Frontal cortex (tissue), 4 donors: ENCODE results near the gene ABHD17A. TPM values are rescaled to one million over a fixed set of nuclear protein-coding genes. Genes with fewer than 3 reads are reported as not detected.

ENCODE experiments used
- DNase-seq, 2 donors: peaks; one replicate each; pipeline ENCODE4 v3.0.0; 2012; ENCODE audit warnings: low spot score in 2 of 2
- FAIRE-seq: peaks from 2 replicates; lab custom pipeline; 2012; peaks lifted over from hg19 to GRCh38; lab: Jason Lieb, UNC
- total RNA-seq: library from RNA; depleted of rRNA; stranded (reverse); fragments of >200 nt; gene quantifications from one replicate; pipeline ENCODE4 v1.2.3, GENCODE V29; 2014
- donor health status: control.
- donor health status: control.
- donor health status: control.

ABHD17A gene
- total RNA-seq, 1 donor from 2014 or later = 42.0 TPM

GRCh38 chr19:1856345-1856697, 29.0 kb downstream of the ABHD17A start:
- FAIRE-seq (no peak), DNase-seq (no peak)

- DNase-seq = no peak
- FAIRE-seq = no peak
Observed at GRCh38 chr19:1855828-1856255, 29.5 kb downstream of the ABHD17A start.

DNA sequence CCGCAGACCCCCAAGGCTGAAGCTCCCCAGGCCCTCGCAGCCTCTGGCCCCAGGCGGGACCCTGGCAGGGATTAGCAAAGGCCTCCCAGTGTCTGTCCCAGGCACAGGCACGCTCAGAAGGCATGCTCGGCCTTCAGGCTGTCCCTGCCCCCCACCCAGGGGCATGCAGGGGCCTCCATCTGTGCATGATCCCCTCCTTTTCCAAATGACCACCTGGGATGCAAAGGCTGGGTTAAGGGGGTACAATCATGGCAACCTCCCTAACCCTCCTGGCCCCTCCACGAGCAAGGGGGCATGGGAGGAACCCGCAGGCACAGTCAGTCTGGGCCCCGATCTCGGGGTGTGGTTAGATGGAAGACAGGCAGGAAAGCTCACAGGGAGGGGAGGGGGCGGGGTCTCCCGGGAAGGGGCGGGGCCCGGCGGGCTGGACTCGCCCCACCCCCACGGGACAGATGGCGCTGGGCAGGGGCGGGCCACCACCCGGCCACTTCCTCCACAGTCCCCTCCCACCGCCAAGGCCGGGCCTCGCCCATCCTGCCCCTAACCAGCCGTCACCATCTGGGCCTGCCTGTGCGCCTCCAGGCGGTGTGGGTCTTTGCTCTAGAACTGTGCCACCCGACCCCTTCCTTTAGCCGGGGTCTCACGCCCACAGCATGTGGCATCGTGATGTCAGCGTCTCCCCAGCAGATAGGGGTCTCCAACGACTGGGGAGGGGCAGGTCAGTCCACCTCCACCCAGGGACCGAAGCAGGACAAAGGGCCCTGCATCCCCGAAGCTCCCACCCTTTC, 30.1 kb downstream of the ABHD17A start:
- FAIRE-seq (no peak), DNase-seq (peak; percentile 84 to 88)

- FAIRE-seq (no peak), DNase-seq (no peak)
Observed at GRCh38 chr19:1854542-1855039, 30.7 kb downstream of the ABHD17A start.

DNA sequence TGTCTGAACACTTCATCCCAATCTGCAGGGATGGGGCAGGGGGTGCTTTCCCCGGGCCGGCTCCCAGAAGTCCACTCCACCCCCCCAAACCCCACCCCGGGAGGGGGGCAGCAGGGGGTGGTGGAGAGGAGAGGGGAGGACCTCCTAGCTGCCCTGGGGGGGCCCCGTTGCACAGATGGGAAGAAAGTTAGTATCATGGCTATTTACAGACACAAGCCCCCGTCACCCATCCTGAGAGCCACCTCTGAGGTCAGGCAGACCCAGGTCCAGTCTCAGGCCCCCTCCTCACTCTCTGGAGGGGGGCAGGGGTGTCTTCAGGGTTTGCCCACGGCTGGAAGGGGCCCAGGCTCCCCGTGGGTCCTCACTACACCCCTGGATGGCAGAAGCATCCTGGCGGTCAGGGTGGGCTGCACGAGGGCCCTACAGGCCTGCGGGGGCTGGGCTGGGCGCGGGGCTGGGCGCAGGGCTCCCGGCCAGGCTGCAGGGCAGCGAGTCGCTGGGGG, 31.2 kb downstream of the ABHD17A start:
- no peak for DNase-seq
- FAIRE-seq = no peak

GRCh38 chr19:1853295-1854038, 31.8 kb downstream of the ABHD17A start:
- DNase-seq (peak; percentile 76 to 79), FAIRE-seq (no peak)

DNA sequence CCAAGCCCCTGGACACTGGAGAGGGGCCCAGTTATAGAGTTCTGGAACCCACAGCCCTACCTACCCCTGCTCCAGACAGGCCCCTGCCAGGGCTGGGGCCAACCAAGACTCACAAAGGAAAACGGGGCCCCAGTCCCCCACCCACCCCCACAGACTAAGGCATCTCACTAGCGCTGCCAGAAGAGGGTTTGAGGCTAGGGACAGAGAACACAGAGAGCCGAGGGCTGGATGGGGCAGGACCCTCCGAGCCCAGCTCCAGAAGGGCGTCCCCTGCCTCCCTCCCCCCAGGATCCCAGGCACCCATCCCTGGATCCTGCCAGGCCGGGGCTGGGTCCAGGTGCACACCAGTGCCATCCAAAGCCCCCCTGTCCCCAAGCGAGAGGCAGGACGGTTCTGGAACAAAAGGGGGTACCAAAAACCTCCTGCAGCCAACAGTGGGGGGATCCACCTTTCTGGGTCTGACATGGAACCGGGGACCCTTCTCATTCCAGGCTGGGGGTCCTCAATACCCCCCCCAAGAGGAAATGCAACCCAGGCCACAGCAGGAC, 32.6 kb downstream of the ABHD17A start:
- no peak for FAIRE-seq
- no peak for DNase-seq

DNA sequence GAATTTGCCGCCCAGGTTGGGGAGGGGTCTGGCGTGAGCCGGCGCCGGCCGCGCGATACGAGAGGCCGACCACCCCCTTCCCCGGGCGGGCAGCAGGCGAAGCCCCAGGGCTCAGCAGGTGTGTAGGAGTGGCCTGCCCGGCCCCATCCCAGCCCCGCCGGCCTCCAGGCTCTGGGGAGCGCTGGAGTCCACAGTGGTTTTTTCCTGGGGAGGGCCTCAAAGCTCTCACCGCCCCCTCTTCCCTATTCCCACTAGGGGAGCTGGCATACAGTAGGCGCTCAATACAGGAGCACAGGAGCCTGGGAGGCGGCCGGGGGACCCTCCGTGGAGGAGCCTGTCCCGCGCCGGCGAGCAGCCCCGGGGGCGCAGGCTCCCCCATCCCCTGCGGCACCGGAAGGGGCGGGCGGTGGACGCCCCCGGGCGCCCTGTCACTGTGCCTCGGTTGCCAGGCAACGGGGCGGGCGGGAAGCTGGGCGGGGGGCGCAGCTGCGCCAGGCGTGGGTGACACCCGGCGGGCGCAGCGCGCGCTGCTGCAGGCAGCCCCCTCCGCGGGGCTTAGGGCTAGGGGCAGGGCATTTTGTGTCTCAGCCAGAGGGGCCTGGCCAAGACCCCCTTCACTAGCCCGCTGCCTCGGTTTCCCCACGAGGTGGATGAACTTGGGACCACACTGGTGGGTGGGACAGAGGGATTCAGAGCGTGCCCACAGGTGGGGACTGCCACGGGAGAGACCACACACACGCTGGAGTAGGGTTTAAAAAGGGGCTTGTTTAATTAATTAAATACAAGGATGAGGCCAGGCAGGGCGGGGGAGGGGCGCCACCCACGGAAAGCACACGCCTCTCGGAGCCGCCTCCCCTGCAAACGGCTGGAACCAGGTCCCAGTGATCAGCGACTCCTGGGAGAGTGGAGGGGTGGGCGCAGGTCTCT, 33.4 kb downstream of the ABHD17A start:
- no peak for FAIRE-seq

DNA sequence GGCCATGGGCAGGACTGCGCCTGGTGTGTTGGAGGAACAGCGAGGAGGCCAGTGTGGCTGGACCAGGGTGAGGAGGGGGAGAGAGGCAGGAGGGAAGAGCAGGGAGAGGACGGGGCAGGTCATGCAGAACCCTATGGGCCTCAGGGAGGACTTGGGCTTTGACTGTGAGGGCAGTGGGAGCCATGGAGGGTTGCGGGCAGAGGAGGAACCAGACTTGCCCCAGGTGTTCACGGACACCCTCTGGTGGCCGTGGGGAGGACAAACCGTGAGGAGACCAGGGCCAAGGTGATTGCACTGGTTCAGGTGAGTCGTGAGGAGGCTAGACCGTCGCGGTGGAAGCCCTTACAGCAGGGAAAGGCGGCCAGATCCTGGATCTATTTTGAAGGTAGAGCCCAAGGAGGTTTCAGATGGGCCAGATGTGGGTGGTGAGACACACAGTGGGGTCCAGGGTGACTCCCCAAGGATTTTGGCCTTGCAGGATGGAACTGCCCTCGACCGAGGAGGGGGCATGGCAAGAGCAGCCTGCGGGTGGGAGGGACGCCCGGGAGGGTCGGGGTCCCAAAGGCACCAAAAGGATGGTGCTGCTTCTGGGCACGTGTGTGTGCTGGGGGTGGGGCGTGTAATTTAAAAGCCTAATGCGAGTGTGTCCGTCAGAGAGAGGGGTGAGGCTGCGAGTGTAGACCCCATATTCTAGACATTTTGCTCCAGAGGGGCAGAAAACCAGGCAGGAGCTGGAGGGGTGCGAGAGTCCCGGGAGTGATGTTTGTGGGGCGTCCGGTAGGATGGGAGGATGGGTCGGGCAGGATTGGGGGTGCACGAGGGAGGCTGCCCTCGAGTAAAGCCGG, 34.3 kb downstream of the ABHD17A start:
- FAIRE-seq = no peak

More for the DNA sequence above, 33.4 kb downstream of the ABHD17A start:
- no peak for DNase-seq

GRCh38 chr19:1849886-1850398, 35.4 kb downstream of the ABHD17A start:
- DNase-seq (no peak), FAIRE-seq (no peak)

More for the DNA sequence above, 34.3 kb downstream of the ABHD17A start:
- no peak for DNase-seq

DNA sequence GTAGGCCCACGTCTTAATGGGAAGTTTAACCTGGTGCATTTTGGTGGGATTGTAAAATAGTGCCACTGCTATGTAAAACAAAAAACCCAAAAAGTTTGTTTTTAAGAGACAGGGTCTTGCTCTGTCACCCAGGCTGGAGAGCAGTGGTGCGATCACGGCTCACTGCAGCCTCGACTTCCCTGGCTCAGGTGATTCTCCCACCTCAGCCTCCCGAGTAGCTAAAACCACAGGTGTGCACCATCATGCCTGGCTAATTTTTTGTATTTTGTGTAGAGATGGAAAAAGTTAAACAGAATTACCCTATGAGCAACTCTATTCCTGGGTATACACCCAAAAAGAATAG, 36.2 kb downstream of the ABHD17A start:
- no peak for DNase-seq
- FAIRE-seq = no peak

DNA sequence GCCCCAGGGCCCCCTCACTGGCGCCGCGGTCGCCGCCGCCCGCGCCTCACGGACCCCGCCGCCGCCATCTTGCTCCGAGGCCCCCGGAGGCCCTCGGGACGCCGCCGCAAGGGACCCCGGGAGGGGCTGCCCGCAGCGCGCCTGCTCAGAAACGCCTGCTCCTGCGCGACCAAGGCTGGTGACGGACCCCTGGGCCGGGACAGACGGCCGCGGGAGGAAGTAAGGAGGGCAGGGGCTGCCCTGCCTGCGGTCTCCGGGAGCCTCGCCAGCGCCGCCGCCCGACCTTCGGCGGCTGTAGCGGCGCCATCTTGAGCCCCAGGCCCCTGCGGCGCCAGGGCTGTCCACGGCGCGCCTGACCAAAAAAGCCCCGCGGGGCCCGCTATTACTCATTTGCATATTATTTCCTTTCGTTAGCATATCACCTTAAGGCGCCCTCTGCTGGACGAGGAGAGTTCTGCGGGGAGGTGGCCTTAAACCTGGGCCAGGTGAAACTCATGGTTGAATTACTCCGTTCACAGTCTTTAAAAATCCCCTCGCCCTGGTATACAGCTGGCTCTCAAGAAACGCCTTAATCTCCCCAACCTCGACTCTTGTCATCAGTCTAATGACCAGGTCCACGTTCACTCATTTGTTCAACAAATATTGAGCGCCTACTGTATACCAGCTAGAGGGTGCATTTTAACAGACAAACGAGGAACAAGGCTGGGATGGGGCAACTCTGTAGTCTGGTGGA, 36.7 kb downstream of the ABHD17A start, which contains the start of gene REXO1:
Gene REXO1, minus strand, starts transcription at position 85 of the 733 bp plus-strand sequence. CDS start 125 bp downstream, outside the sequence.
- DNase-seq (peak; percentile 94 to 97), FAIRE-seq (no peak)

GRCh38 chr19:1847684-1848398, 37.5 kb downstream of the ABHD17A start:
- DNase-seq = no peak

DNA sequence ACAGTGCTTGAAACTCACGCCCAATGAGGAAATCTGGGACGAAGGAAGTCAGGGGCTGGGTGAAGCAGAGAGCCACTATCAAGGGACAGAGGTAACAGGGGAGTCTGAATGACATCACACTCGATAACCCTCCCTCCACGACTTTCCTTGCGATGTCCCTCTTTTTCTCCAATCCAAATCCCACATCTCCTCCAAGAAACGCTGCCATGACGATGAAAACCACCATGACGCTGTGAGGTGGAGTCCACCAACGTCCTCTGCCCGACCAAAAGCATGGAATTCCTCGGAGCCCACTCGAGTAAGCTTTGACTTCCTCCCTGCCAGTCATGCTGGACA, 38.0 kb downstream of the ABHD17A start:
- FAIRE-seq (no peak), DNase-seq (no peak)

More at GRCh38 chr19:1847684-1848398, 37.5 kb downstream of the ABHD17A start:
- FAIRE-seq = no peak

DNA sequence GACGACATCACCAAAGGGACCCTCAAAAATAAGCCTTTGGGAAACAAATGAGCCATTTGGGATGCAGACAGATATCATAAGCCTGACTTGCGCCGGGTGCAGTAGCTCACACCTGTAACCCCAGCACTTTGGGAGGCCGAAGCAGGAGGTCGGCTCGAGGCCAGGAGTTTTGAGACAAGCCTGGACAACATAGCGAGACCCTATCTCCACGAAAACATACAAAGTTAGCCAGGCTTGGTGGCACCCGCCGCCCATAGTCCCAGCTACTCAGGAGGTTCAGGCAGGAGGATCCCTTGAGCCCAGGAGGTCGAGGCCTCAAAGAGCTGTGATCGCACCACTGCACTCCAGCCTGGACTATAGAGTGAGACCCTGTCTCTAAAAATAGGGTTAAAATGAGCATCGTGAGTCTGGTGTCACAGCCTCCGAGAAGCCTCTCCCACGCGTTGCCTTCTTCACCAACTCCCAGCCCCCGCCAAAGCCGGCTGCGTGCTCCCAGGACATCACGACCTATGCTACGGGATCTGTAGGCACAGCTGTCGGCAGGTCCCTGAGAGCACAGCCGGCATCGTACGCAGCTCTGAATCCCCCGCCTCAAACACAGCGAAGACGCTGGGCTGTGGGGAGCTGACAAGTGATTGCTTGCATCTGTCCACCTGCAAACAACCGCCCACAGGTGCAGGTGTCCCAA, 38.6 kb downstream of the ABHD17A start:
- FAIRE-seq = no peak
- DNase-seq = no peak

DNA sequence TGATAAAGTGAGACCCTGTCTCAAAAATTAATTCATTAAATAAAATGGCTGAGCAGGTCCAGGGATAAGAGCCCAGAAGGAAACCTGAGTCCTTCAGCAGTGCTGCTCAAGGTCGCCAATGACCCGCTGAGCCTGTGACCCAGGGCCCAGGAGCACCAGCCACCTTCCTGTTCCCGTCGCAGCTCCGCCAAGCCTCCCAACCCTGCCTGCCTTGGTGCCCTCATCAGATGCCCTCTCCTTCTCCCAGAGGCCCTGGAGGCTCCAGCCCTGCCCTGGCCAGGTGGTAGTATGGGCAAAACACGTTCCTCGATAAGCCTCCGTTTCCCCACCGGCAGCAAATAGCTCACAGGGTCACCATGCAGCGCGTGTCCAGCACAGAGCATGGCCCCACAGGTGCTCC, 39.7 kb downstream of the ABHD17A start:
- DNase-seq (no peak), FAIRE-seq (no peak)

DNA sequence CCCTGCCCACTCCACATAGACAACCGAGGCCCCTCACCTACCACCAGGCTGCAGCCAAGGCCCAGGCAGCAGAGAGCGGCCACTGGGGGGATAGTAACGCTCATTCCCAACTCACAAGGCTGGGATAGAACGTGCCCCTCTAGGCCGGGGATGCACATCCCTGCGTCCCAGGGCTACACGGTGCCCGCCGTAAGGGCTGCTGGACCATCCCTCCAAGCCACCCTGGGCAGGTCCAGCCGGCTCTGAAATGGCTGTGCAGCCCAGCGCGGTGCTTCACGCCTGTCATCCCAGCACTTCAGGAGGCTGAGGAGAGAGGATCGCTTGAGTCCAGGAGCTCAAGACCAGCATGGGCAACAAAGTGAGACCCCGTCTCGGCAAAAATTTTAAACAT, 40.2 kb downstream of the ABHD17A start:
- FAIRE-seq = no peak
- no peak for DNase-seq
